CD4-positive, alpha-beta T cell treated with Interleukin-4 for 1 hour (primary cell): ENCODE measurements around the gene HIPK2.

Experiments
- DNase-seq, 2 donors: peaks; one replicate each; pipeline ENCODE4 v3.0.0-alpha.2; 2020 to 2022

HIPK2 gene

DNA sequence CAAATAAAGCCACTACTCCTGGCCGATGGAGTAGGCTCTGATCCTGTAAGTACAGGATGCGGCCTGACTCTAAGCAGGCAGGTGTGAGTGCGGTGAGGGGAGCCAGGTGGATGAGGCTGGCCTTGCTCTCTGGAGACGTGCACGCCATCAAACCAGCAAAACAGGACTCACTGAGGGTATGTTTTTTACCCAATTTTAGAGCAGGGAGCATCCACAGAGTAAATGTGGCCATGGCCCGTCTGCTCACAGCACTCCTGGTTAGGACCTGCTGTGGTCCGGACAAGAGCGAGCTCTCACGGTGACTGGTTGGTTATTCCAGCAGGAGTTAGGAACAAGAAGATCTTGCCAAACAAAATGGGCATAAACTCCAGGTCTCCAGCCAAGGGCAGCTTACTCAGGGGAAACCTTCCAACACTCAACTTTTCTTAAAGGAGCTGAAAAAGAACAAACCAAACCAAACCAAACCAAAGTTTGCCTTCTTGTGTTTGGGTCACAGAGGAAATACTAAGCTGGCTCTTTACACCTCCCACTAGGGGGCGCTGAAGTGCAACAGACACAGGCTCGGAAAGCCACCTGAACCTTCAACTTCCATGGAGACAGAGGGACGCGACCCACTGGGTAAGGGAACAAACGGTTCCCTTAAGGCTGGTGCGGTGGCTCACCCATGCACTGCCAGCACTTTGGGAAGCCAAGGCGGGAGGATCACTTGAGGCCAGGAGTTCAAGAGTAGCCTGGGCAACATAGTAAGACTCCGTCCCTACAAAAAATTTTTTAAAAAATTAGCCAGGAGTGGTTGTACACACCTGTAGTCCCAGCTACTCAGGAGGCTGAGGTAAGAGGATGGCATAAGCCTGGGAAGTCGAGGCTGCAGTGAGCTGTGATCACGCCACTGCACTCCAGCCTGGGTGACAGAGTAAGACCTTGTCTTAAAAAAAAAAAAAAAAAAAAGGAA lies 131.9 kb downstream of the HIPK2 start:
- DNase-seq = peak; percentile 78 to 80

DNA sequence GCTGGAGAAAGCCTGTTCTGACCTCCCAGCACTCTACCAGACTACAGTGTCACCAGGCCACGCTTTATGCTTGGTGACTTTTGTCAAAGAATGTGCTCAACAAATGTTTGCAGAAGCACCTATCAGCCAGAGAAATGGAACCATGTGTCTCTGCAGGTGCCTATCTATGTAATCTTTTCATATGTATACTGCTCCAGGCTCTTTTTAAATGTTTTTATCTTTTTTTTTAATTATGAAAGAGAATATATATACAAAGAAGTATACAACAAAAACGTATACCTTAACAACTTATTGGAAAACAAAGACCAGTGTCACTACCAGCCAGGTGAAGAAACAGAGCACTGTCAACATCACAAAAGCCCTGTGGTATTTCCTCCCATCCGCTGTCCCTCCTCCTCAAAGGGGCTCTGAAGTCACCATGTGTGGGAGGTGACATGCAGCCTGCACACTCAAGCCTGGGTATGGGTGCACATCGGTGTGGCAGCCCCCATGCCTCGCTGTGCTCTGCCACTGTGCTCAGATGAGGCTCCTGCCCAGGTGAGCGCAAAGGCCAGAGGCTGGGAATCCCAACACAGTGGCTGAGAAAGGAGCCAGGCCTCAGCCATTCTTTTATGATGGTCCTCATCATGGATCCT lies 133.7 kb downstream of the HIPK2 start:
- DNase-seq = peak in 1 of 2 donors; percentile 32

DNA sequence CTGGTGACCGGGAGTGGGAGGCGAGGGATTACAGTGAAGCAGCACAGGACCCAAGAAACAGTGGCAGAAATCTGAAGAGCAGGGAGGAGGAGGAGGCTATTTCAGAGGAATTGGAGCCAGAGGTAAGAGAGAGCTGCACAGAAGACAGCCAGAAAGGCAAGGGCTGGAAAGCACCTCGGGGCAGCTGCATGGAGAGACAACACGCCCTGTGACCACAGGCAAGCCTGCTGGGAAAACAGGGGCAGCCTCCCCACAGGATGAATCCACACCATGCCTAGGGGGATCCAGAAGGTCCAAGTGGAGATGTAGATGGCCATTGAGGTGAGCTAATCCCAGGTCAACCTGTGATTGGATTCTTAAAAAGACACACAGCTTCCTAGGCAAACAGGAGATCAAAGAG lies 135.5 kb downstream of the HIPK2 start:
- DNase-seq = no peak

DNA sequence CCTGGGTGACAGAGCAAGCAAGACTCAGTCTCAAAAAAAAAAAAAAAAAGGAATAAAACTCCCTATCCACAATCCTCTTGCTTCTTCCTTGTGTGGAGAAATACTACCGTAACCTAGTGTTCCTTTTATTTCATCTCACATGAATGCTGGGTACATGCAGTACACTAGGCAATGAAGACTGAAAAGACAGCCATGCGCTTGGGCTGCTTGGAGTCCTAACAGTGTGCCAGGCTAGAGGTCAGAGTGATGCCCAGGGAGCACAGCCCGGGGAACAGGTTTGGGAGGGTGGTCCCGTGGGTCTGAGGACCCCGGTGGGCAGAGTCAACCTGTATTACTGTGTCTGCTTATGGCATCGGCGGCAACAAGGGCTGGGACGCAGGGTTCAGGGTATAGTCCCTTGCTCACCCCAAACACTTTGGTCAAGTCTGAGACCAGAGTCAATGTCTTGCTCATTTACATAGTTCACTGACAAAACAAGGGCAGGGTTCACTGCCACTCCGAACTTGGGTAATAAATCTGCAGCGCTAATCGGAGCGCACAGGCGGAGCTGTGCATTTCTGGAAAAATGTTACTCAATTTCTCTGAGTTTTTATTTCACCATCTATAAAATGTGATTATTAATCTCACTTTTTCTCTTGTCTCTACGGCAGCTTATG lies 136.3 kb downstream of the HIPK2 start:
- no peak for DNase-seq

DNA sequence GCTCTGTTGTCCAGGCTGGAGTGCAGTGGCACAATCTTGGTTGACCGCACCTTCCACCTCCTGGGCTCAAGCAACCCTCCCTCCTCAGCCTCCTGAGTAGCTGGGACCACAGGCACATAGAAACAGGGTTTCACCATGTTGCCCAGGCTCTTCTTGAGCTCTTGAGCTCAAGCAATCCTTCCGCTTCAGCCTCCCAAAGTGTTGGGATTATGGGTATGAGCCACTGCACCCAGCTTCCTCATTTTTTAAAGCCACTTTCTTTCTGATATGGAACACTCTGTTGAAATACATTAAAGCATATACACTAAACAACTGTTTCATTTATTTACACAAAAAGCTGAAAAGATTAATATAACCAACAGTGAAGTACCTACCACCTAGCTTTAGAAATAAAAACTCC lies 137.1 kb downstream of the HIPK2 start:
- DNase-seq = no peak

DNA sequence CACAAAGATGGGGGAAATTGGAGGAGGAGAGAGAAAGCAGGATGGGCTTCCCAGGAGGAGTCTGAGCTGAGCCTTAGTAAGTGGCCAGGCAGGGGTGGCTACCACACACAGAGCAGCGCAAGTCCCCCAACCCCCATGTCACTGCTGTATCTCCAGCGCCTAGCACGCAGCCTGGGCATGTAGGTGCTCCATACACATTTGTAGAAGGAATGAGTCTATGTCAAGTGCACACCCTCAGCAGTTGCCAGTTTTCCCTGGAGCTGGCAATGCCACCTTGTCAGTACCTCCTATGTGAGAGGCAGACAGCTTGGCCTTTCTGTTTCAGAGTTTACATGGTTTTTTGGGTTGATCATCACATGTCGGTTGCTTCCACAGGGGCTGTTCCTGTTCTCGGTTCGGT lies 138.2 kb downstream of the HIPK2 start:
- no peak for DNase-seq

DNA sequence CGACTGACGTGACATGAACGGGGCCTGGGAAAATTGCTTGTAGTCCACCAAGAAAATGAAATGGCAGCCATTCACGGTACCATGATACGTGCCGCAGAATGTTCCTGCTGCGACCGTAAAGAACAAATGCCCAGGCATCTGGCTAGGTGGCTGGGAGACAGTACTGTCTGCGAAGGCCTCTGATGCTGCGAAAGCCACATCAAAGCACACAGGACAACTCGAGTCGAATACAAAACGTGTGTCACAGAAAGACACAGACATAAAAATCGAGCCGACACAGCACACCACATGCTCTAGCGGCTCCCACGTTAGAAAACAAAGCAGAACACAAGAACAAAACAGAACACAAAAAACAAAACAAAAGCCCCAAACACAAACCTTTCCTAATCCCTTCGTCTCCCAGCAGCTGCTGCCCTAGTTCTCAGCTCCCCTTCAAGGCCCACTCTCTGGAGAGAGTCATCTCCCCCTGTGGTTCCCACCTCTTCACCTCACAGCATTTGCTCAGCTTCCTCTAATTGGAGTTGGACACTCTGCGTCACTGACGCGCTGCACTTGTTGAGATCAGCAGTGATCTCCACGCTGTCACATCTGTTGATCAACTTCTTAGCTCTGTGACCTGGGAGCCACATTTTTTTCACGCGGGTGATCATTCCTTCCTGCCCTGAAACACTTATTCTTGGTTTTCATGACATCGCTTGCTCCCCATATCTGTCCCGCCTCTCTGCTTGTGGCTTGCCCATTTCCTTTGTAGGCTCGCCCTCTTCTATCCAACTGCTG lies 142.1 kb downstream of the HIPK2 start:
- DNase-seq = peak; percentile 54 to 85

DNA sequence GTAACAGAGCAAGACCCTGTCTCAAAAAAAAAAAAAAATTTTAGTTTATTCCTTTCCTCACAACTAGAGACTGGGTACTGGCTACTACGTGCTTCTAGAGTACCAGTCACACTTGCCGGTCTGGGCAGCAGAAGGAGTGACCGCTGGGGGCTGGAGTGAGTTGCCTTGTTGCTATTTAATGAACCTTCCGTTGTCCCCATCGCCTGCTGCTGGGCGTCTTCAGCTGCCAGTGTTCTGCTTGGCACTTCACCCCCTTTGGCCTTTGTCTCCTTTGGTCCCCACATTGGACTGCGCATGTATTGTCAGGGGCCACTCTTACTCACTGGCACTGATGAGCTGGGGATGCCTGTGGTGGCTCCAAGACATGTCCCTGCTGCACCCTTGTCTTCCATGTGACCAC lies 143.7 kb downstream of the HIPK2 start:
- no peak for DNase-seq

DNA sequence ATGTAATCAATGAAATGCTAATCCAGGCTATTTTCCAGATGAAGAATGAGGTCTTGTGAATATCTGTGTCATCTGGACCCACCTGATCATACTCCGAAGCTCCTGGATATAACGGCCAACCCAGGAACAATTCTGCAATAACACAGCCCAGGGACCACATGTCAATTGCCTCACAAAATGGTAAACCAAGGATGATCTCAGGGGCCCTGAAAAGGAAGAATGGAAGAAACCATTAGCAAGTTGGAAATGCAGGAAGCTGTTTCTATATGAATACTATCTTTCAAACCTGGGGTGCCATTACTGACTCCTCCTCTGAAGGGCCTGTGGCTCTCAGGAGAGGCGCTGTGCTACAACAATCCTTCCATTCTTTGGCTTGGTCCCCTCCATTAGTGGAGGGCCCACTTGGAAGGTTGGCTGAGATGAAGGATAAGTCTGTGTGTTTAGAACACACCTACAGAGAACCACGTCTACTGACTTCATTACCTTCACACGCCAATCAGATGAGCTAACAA lies 146.2 kb downstream of the HIPK2 start:
- DNase-seq = no peak

DNA sequence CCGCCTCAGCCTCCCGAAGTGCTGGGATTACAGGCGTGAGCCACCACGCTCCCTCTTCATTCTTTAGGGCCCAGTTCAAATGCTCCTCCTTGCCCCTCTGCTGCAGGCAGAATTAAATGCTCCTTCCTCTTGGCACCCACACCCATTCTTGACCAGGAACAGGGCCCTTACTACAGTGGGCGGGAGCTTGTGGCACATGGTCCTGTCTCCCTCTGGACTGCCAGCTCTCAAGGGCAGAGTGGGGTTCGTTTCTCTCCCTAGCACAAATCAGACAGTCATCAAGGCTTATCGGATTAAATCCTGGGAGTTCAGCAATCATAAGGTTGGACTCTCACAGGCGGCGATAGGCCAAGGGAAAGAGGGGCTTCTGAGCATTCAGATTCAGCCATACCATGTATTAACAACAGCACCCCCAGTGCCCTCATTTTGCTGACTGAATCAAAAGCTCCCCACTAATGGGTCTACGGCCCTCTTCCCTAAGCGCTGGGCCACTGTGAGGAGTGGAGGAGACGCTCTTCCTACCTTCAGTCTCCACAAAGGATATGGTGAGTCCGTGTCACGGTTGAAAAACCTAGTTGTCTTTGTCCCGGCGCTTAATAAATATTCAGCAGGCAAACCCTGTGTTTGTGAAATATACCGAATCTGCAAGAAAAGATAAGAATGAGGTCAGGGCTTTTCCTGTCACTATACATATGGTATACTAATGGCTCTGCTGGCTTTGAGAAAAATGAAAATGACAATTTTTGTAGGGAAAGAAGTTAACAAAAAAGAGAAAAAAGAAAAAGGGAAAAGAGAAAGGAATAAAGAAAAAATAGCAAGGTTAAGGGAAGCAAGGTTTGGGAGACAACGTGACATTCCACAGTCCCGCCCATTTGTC lies 146.9 kb downstream of the HIPK2 start:
- no peak for DNase-seq

DNA sequence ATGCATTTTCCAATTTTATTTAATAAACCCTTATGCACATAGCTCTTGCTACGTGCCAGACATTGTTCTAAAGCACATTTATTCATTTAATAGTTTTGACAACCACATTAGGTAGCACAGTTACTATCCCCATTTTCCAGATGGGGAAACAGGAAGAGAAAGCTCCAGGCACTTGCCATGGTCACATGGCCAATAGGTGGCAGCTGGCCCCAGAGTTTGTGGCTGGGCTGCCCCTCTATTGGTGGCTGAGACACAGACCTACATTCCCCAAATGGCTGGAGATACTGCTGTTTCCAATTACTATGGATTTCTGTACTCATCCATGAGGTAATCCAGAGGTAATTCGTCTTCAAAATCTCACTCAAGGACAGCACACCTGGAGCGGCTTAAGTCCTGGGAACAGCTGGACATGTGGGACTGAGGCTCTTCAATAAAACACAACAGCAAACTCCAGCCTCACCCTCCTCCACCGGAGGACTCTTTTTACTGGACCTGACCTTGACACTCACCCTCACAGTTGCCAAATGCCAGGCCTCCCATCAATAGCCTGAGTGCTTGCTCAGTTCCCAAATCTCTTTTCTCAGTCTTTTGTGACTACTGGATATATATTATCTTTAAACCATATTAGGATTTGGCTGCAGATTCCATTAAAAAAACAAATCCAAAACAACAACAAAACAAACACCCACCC lies 148.3 kb downstream of the HIPK2 start:
- DNase-seq = no peak

DNA sequence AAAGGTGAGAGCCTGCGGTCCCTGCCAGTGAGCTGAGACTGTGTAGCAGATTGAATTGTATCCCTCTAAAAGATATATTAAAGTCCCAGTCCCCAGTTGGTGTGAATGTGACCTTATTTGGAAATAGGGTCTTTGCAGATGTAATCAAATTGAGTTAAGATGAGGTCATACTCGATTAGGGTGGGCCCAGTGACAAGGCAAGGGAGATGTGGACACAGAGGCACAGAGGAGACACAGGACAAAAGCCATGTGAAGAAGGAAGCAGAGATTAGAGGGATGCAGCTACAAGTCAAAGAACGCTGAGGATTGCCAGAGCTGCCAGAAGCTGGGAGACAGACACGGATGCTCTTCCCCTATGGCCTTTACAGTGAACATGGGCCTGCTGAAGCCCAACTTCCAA lies 150.0 kb downstream of the HIPK2 start:
- DNase-seq = no peak

DNA sequence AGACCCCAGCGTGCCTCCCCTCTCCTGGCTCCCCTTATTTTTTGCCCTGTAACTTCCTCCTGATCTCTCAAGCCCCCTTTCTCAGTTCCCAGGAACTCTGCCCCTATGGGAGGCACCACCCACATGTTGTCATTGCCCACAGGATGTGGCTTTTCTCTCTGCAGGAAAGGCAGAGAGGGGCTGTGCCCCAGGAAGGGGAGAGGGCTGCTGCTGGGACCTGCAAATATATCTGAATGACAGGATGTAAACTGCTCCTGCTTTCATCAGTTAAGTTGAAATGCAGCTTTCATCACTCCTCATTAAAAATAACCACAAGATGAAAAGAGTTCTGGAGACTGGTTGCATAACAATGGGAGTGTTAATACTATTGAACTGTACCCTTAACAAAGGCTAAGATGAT lies 151.0 kb downstream of the HIPK2 start:
- peak; percentile 54 to 65 for DNase-seq

DNA sequence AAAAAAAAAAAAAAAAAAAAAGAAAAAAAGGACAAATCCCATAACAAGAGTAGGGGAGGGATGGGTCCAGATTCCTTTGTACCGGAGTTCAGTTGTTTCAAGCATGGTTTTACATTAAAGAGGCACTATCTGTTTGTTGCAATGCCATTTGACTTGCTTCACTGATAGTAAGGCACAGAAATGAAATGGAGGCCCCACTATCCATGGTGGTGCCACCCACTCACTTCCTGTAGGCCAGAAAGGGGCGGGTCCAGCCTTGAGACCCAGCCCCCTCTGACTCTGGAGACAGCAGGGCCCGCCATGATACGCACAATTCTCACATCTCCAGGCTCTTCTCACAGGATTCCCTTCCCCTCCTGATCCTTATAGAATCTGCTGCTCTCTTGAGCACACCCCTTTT lies 154.3 kb downstream of the HIPK2 start:
- no peak for DNase-seq

DNA sequence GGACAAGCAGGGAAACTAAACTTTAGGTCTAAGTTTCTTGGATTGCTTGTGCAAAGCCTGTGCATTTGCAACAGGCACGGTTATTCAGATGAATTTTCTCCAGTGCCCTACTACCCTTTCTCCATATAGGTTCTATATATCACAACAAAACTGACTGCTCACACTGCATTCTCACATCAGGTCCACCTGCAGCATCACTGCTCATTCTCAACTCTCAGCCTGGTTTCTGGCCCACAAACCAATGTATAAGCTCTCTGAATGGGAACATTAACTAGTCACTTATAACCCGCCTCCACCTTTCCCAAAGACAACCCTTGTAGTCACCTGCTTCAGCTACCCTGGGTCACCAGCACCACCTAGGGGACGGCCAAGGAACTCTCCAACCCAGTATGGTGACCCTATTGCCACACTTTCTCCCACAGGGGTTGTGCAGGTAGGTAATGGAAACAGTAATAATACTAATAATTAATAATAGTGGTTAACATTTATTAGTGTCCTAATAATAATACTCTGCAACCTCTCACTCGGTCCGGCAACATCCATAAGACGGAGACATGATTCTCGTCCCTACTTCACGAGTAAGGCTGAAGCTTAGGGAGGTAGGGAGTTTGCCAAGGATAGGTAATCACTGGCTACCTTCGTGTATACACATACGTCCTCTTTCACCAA lies 157.0 kb downstream of the HIPK2 start:
- peak; percentile 42 to 53 for DNase-seq

DNA sequence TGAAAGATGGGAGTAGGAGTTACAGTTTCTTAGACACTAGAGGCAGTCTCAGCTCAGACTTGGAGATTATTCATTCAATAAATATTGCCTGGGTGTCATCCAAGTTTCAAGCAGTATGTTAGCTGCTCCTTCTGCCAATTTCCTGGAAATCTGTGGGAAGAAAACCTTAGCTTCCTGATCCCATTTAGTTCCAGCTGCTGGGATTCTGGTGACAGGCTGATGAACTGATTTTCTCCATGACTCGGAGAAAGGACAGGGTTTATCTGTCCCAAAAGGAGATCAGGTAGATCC lies 158.5 kb downstream of the HIPK2 start:
- DNase-seq = no peak

DNA sequence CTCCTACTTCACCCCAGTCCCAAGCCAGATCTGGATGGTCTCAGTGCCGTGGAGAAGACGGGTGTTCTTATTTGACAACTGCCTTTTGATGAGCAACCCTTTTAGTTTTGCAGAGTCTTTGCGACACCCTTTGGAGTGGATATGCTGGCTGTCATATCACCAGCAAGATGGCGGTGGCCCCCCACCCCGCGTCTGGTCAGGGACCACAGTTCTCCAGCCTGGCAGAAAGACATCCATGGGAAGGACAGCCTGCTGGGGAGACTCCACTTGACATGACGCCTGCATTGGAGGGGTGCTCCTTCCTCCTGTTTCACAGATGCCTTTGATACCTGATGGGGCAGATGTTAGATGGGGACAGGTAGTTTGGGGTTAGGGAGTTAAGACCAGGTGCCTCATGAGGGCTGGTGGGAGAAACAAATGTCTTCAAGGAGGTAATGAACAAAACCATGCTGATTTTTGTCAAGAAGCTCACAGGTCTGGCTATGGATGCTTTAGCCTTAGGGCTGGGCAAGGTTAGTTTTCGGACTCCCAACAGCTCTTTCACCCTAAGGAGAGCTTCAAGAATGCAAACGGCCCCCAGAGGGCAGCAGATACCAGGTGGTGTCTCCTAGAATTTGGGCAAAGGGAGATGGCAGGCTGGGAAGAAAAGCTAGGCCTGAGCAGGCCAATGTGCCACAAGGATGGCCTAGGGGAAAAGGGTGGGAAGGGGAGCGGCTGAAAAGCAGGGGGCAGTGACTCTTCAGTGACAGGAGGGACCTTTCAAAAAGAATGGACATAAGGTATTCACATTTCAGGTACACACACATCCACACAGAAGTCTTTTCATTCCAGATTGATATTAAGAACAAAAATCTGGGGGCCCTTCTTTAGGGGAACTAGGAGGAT lies 159.1 kb downstream of the HIPK2 start:
- peak; percentile 34 to 45 for DNase-seq

DNA sequence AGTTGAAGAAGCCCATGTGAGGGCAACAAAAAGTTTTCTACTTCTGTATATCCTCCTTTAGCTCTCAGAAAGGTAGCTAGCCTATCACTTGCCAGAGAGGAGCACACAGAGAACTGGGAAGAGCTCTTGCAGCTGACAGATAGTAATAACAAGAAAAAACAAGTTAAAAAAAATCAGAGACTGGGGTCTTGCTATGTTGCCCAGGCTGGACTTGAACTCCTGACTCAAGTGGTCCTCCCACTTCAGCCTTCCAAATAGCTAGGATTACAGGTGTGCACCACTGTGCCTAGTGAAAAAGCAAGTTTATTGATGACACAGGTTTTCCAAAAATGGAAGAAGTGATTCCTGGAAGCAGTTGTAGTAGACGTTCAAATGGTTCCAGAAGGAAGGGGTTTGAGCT lies 160.7 kb downstream of the HIPK2 start:
- no peak for DNase-seq

DNA sequence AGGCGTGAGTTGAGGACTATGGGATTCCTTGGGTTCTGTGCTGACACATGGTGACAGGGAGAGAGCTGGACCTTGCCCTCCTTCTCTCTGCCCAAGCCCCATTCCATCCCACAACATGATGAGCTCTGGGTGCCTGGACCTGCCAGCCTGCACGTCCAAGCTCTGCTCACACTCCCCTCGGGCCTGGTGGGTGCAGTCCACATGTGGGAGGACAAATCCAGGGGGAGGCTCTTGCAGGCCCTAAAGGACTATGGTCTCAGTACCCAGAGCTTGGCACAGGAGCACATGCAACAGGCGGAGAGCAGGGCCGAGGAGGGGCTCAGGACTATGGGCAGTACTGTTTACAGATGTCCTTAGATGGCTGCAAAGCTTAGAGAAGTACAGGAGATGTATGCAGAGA lies 162.9 kb downstream of the HIPK2 start:
- DNase-seq = no peak

DNA sequence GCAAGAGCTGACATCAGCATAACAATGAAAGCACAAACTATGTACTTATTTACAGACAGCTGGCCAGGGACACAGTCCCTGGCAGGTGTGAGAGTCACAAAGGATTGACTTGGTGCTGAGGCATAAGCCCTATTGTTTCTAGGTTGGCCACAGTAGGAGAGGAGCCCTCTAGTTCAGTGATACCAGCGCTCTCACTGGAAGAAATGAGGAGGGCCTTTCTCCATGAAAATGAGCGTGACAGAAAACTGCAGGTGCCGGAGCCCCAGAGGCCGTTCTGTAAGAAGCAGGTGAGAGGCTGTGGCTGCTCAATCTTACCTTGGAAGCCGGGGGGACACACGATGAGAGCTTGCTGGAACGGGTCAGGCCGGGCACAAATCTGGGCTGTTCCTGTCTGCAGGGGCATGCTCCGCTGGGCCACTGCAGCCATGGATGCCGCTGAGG lies 163.8 kb downstream of the HIPK2 start:
- DNase-seq = no peak
